ENCODE data around the gene DTNB.

DNA sequence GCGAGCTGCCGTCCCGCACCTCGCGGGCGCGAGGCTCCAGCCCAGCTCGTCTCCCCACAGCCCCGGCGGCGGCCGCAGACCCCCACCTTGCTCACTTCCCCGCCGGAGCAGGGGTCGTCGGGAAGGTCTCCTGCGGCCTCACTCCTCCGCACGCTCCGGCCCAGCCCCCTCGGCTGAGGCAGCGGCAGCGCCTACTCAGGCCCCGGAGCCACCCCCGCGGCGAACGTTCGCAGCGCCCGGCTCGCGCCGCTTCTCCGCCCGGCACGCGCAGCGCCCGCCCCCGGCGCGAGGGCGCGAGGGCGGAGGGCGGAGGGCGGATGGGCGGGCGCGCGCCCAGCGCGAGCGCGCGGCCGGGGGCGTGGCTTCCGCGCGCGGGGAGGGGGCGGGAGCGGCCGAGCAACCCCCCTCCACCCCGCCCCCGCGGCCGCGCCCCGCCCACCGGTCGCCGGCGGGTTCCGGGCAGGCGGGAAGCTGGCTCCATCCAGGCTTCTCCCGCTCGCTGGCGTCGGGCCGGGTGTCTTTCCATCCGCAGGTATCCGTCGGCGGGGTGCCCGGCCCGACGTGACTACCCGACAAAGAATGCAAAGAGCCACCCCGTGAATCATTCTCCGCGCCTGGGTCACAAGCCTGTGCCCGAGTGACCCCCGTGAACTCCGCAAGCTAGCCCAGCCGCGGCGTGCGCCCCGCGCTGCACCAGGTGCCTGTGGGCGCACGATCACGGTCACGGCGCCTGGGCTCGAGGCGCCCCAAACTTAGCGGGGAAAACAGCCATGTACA is at the start of gene DTNB:
- TF ChIP-seq, protein P1, sequence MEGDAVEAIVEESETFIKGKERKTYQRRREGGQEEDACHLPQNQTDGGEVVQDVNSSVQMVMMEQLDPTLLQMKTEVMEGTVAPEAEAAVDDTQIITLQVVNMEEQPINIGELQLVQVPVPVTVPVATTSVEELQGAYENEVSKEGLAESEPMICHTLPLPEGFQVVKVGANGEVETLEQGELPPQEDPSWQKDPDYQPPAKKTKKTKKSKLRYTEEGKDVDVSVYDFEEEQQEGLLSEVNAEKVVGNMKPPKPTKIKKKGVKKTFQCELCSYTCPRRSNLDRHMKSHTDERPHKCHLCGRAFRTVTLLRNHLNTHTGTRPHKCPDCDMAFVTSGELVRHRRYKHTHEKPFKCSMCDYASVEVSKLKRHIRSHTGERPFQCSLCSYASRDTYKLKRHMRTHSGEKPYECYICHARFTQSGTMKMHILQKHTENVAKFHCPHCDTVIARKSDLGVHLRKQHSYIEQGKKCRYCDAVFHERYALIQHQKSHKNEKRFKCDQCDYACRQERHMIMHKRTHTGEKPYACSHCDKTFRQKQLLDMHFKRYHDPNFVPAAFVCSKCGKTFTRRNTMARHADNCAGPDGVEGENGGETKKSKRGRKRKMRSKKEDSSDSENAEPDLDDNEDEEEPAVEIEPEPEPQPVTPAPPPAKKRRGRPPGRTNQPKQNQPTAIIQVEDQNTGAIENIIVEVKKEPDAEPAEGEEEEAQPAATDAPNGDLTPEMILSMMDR (IDR thresholded peaks at IDR 0.05): no peak
- TF ChIP-seq POLR2A (IDR thresholded peaks at IDR 0.05): peak; percentile 46 to 47
